ENCODE measurements around the gene WDR13.

DNA sequence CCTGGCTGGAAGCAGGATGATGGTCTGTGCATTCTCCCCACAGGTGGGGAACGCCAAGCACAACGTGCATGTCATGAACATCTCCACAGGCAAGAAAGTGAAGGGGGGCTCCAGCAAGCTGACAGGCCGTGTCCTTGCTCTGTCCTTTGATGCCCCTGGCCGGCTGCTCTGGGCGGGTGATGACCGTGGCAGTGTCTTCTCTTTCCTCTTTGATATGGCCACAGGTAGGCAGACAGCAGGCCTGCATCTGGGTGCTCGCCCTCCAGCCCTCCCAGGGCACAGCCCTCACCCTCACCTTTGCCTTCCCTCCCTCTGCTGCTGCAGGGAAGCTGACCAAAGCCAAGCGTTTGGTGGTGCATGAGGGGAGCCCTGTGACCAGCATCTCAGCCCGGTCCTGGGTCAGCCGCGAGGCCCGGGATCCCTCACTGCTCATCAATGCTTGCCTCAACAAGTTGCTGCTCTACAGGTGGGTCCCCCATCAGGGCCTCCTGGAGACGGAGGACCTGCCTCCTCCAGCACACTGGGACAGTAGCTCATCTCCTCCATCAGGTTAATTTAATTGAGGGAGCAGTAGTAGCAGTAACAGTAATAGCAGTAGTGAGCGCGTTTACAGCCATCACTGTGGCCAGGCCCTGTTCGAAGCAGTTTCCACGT lies 4.6 kb downstream of the WDR13 start:
- TF ChIP-seq, protein P1, sequence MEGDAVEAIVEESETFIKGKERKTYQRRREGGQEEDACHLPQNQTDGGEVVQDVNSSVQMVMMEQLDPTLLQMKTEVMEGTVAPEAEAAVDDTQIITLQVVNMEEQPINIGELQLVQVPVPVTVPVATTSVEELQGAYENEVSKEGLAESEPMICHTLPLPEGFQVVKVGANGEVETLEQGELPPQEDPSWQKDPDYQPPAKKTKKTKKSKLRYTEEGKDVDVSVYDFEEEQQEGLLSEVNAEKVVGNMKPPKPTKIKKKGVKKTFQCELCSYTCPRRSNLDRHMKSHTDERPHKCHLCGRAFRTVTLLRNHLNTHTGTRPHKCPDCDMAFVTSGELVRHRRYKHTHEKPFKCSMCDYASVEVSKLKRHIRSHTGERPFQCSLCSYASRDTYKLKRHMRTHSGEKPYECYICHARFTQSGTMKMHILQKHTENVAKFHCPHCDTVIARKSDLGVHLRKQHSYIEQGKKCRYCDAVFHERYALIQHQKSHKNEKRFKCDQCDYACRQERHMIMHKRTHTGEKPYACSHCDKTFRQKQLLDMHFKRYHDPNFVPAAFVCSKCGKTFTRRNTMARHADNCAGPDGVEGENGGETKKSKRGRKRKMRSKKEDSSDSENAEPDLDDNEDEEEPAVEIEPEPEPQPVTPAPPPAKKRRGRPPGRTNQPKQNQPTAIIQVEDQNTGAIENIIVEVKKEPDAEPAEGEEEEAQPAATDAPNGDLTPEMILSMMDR (IDR thresholded peaks at IDR 0.05): no peak
- no peak for TF ChIP-seq POLR2AphosphoS5 (IDR thresholded peaks at IDR 0.05)

All from sigmoid colon (tissue), 4 donors.